NK-92 treated with Interleukin-12 subunit alpha and Interleukin-12 subunit beta, amount 100 ng/mL, for 24 hours (cell line): ENCODE measurements around the gene SMURF1.
"Not testable (repeated sequence)": the region's sequence is repeated elsewhere in the genome, so short reads cannot be mapped to it uniquely, and the experiment has no call there.

ENCODE experiments used
- DNase-seq: peaks from one replicate; lab custom pipeline; 2025; lab: John Stamatoyannopoulos, UW

SMURF1 gene

DNA sequence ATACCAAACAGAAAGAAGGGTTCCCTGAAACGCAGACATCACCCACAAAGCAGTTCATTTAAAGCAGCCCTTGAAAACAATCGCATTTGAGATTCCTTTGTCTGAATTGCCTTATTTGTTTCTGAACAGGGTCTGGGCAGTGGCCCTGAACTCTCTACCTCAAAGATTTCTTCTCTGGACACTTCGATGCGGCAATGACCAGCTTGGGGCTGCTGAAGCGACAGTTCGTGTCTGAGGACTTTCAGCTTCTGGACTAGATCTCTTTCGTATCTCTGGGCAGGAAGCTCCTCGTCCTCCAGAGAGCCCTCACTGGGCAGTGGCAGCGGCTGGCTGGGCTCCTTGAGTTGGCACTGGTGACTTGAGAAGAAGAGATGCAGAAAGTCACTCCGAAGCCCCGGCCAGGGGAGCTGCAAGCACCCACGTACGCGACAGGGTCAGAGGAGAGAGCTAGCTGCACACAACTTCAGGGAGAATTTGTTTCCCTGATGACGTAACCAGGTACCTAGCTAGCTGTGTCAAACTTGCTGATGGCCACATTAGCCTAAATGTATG, 96.3 kb downstream of the SMURF1 start:
- no peak for DNase-seq

DNA sequence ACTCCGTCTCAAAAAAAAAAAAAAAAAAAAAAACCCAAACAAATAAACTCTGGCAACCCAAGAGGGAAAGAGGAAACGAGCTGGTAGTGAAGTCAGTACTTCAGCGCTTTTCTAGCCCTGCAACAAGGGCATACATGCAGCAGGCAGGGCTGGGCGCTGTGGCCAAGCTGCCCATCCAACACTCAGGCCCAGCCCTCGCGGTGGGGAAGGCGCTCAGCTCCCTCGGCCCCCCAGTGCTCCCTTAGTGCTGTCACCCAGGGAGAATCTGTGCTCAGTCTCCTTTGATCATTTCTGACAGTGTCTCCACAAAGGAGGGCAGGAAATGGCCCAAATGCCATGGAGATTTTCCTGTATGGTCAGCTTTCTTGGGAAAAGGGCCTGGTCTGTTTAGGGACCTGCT, 97.2 kb downstream of the SMURF1 start:
- DNase-seq, result no peak

- not testable (repeated sequence) for DNase-seq
These were observed 97.6 kb downstream of the SMURF1 start for GRCh38 chr7:99046262-99046661.

DNA sequence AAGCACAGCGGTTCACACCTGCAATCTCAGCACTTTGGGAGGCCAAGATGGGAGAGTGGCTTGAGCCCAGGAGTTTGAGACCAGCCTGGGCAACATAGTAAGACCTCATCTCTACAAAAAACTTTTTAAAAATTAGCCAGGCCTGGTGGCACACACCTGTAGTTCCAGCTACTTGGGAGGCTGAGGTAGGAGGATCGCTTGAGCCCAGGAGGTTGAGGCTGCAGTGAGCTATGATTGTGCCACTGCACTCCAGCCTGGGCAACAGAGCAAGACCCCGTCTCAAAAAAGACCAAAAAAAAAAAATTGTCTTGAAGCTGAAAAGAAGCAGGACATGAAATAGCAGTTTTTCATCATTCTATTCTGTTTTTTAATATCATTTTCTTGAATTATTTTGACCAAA, 99.0 kb downstream of the SMURF1 start:
- DNase-seq, result not testable (repeated sequence)

- DNase-seq, result no peak
These were observed 101.0 kb downstream of the SMURF1 start for GRCh38 chr7:99042957-99043356.

- DNase-seq, result no peak
These were observed 102.4 kb downstream of the SMURF1 start for GRCh38 chr7:99041526-99041925.

GRCh38 chr7:99040104-99040958, 103.6 kb downstream of the SMURF1 start:
- DNase-seq, result no peak

GRCh38 chr7:99039384-99039891, 104.5 kb downstream of the SMURF1 start:
- no peak for DNase-seq

DNA sequence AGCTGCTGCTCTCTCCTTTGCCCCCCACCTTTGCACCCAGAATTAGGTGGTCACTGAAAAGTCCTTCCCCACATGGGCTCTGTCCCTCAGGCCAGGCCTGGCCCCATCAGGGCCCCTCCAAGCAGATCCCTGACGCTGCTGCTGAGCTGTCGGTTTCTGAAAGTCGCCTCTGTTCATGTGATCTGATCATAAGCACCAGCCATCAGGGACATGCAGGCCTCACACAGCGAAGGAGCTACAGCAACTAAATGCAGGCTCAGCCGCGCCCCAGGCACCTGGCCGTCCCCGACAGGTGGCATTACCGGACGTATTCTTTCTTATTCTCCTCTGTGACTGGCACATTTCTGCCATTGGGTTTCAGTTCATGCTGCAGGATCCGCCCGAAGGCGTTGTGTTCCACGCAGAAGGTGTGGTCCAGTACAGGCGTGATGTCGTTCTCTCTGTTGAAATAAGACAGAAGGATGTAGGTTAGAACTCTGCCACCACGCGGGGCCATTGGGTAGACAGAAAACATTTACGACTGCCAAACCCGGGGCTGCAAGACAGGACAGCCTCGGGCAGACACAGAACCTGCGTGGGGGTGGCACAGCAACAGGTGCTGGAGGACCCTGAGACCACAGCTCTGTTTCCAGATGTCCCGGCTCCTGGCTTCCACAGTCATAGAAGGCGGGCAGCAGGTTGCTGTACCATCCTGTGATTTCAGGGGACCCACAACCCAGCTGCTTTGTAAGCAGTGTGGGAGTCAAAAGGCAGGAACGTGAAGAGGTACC, 105.6 kb downstream of the SMURF1 start:
- DNase-seq, result no peak

GRCh38 chr7:99037327-99037940, 106.5 kb downstream of the SMURF1 start:
- no peak for DNase-seq

DNA sequence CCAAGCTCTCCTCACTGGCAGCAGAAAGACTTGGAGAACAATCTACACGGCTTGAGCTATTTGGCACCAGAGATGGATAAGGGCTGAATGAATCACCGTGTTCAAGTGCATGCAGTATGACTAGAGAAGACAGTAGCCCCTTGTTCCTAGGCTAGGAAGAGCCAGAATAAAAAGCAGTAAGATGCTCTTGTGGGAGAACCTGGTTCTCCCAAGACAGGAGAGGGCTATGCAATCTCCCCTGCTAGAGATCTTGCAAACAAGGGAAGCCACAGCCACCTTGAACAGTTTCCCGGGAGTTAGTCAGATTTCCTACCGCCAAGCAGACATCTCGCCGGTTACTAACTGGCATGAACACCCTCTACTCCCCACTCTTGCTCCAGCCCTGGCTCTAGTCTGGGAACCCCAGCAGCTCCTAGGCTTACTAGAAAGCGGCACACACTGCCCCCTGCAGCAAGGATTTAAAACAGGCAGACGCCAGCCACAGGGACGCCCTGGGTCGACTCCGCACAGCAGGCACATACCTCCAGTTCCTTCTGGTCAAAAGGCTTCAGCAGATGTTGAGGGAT, 107.3 kb downstream of the SMURF1 start:
- DNase-seq, result no peak

GRCh38 chr7:99035723-99036545, 108.0 kb downstream of the SMURF1 start:
- no peak for DNase-seq

DNA sequence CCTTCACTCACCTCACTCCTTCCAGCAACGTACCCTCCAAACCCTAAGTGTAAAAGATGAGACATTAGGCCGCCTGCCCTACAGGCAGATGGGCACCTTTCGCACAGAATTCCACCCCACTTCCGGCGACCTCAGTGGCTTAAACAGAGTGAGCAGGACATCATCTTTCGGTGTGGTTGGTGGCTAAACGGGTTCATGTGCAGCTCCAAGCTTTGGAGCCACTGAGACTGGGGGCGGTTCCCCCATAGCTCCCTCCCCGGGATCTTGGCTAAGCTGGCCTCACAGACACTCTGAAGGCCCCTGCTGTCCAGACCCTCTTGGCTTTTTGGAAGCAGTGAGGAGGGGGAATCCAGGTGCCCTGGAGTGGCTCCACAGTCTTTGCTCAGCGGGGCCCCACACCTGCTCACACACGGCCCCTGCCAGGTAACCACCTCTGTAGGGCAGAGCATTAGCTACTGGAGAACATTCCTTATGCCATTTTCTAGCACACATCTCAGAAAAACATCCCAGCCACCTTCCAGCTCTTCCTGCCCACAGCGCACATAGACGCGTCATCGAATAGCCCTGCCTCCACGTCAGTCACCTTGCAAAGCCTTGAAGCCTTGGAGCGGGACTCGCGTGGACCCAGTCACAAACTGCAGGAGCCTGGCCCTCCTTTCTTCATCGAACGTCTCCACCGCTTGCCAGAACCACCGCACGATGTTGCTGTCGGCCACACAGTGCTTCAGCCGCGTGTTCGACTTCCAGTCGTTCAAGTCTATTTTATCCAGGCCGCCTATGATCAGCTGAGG, 108.8 kb downstream of the SMURF1 start:
- DNase-seq, result no peak

- no peak for DNase-seq
These were observed 110.1 kb downstream of the SMURF1 start for GRCh38 chr7:99033765-99034164.

GRCh38 chr7:99032928-99033327, 111.0 kb downstream of the SMURF1 start:
- no peak for DNase-seq

- no peak for DNase-seq
These were observed 112.4 kb downstream of the SMURF1 start for GRCh38 chr7:99031496-99031895.

- no peak for DNase-seq
These were observed 113.0 kb downstream of the SMURF1 start for GRCh38 chr7:99030951-99031350.

DNA sequence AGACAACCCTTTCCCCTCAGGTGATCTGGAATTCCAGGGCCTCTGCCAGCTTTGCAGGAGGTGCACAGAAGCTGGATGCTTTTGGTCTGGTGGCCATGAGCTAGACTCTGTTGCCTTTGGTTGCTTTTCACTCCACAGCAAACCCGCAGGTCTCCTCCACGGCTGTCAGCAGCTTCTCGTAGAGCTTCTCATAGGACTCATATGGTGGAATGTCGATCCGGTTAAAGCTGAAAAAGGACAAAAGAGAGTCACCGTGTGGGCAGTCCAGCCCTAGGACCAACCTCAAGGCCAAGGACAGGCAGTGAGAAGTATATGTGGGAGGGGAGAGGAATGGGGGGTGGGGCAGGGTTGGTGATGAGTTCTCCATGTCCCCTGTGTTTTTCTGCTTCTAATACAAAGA, 113.5 kb downstream of the SMURF1 start:
- no peak for DNase-seq

- no peak for DNase-seq
These were observed 114.2 kb downstream of the SMURF1 start for GRCh38 chr7:99029466-99030435.
